Tibial nerve (tissue), 4 donors: ENCODE data around the gene DNAH14.

Source experiments
- EP300 ChIP-seq, 2 donors: sonication (generic); formaldehyde crosslinking; IDR thresholded peaks; one replicate each; pipeline ENCODE4 v1.6.1; 2017; ENCODE audit warnings: antibody characterized with exemption in 2 of 2, mild to moderate bottlenecking in 1 of 2
- POLR2A ChIP-seq, 2 donors: fragments of 450-650 bp; IDR thresholded peaks; one replicate each; pipeline ENCODE4 v1.6.1; 2017; ENCODE audit warnings: antibody characterized with exemption in 2 of 2, mild to moderate bottlenecking in 2 of 2, moderate library complexity in 2 of 2
- TF ChIP-seq, protein P1 (sequence below), 5 experiments: fragments of 200-600 bp in 3 of 5; fragments of 450-650 bp in 2 of 5; sonication (generic) in 3 of 5; IDR thresholded peaks; one replicate each; pipeline ENCODE4 v1.5.1; 2016 to 2019; ENCODE audit warnings: antibody characterized with exemption in 5 of 5, mild to moderate bottlenecking in 3 of 5, moderate library complexity in 2 of 5

DNA sequence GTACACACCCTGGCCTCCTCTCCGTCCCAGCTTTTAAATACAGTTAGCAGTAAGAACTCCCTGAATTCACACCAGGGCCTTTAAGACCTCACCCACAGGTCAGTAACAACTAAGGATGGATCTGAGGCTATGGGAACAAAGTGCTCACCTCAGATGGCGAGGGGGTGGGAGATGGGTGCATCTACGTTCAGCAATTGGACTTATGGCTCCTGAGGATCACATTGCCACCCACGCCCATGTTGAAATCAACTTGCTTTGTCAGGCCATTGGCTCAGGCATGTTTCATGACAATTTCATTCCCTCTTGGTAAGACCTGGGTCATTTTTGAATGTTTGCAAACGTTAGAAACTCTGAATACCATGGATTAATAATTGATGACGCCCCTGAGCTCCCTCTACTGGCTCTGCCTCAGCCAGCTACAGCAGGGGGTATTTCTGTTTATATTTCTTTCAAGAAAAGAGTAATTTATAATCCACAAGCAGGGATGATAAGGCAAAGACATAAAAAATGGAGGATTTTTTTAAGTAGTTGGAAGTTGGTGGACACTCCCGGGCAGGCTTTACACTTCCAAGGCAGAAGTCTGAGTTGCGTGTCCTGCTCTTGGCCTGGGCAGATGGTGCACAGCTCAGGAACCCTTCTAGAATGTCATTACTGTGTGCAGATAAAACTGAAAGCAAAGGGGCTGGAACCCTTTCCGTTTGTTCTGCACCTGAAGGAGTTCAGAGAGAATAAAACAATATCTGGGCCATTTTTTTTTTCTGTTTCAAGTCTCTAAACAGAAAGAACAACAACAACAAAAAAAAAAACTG lies 512.0 kb downstream of the DNAH14 start:
- no peak for TF ChIP-seq POLR2A (IDR thresholded peaks at IDR 0.05)
- TF ChIP-seq, protein P1, sequence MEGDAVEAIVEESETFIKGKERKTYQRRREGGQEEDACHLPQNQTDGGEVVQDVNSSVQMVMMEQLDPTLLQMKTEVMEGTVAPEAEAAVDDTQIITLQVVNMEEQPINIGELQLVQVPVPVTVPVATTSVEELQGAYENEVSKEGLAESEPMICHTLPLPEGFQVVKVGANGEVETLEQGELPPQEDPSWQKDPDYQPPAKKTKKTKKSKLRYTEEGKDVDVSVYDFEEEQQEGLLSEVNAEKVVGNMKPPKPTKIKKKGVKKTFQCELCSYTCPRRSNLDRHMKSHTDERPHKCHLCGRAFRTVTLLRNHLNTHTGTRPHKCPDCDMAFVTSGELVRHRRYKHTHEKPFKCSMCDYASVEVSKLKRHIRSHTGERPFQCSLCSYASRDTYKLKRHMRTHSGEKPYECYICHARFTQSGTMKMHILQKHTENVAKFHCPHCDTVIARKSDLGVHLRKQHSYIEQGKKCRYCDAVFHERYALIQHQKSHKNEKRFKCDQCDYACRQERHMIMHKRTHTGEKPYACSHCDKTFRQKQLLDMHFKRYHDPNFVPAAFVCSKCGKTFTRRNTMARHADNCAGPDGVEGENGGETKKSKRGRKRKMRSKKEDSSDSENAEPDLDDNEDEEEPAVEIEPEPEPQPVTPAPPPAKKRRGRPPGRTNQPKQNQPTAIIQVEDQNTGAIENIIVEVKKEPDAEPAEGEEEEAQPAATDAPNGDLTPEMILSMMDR (IDR thresholded peaks at IDR 0.05) = peak in 1 of 5 experiments; percentile 13
- no peak for TF ChIP-seq EP300 (IDR thresholded peaks at IDR 0.05)
